Right atrium auricular region (tissue), 2 donors: ENCODE data around the gene ANKRD23. TPM values are rescaled to one million over a fixed set of nuclear protein-coding genes. Genes with fewer than 3 reads are reported as not detected.

Experiments
- DNase-seq: peaks from one replicate; pipeline ENCODE4 v3.0.0-alpha.2; 2019; ENCODE audit warnings: low spot score
- H3K27ac ChIP-seq, 2 donors: fragments of 200-600 bp; sonication (generic); 1 replicate in 1 of 2; 2 replicates in 1 of 2; pipeline ENCODE4 v1.5.1; 2016 to 2019
- H3K27me3 ChIP-seq, 2 donors: fragments of 200-600 bp; sonication (generic); one replicate each; pipeline versions ENCODE4 v1.5.1 to v1.6.0; 2017 to 2019
- H3K36me3 ChIP-seq: fragments of 200-600 bp; sonication (generic); one replicate; pipeline ENCODE4 v1.5.1; 2016
- H3K4me1 ChIP-seq, 2 donors: fragments of 200-600 bp; sonication (generic); one replicate each; pipeline versions ENCODE4 v1.5.1 to v1.6.0; 2017 to 2019
- H3K4me3 ChIP-seq, 2 donors: fragments of 200-600 bp; sonication (generic); 1 replicate in 1 of 2; 2 replicates in 1 of 2; pipeline ENCODE4 v1.5.1; 2017 to 2019; ENCODE audit warnings: mild to moderate bottlenecking in 1 of 2, moderate library complexity in 1 of 2
- H3K9me3 ChIP-seq, 2 donors: fragments of 200-600 bp; sonication (generic); one replicate each; pipeline ENCODE4 v1.5.1; 2019
- microRNA counts, 2 donors: library from miRNA; unstranded; fragments of <30 nt; microRNA quantifications; one replicate each; lab custom pipeline; 2016 to 2017
- microRNA-seq, 2 donors: library from miRNA; unstranded; fragments of <30 nt; microRNA quantifications; one replicate each; pipeline ENCODE4, GENCODE V29; 2016 to 2017; ENCODE audit warnings: borderline number of aligned reads in 2 of 2, borderline replicate concordance in 1 of 2
- total RNA-seq, 2 donors: library from RNA; depleted of rRNA; stranded (reverse); fragments of >200 nt; gene quantifications; one replicate each; pipeline ENCODE4 v1.1.0, GENCODE V29; 2016
- TF ChIP-seq, protein P1 (sequence below), 2 donors: fragments of 200-600 bp; sonication (generic); IDR thresholded peaks; one replicate each; pipeline ENCODE4 v1.5.1; 2019; ENCODE audit warnings: antibody characterized with exemption in 2 of 2

ANKRD23 gene
- total RNA-seq, 2 donors from 2014 or later = 9.3 to 23.0 TPM

DNA sequence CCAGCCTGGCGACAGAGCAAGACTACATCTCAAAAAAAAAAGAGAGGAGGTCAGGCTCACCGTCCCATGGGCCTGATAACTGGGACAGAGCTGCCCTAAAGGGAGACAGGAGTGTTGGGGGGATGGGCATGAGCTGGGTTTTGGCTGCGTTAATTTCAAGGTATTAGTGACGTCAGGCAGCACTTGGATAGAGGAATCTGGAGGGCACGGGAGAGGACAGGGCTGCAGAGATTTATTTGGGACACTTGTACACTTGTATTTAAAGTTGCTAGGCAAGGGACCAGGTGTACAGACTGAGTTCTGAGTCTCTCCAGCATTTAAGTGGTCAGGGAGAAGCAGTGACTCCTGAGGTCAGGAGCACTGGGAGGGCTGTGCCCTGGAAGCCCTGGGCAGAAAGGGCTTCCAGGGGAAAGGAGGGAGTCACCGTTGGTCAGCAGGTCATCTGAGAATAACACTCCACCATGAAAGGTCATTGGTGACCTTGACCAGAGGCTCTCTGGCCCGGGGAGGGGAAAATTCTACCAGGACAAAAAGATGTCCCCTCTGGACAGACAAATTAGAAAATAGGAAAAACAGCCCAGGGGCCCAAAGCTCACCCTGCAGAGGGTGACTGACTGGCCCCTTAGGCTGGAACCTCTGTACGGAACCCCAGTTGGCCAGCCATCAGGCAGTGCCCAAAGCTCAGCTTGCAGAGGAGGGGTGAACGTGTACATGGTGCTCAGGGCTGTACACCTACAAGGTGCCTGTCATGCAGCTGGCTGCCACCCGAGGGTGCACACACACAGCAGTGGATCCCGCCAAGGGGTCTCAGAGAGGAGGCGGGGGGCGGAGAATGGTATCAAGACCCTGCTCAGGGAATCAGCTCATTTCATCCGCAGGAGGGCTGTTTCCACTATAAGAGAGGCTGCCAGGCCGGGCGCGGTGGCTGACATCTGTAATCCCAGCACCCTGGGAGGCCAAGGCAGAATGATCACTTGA, 50.8 kb downstream of the ANKRD23 start:
- Histone ChIP-seq H3K27ac (peak overlapping the region; percentile 57 to 63), H3K4me3 (no peak overlapping the region), H3K27me3 (no peaks in the 10 kb centered on the region), H3K4me1 (peaks cover 0 to 15% of the 10 kb centered on the region in 2 donors), H3K36me3 (peaks cover 13% of the 10 kb centered on the region), H3K9me3 (no peaks in the 10 kb centered on the region)
- no peak for DNase-seq
- TF ChIP-seq, protein P1, sequence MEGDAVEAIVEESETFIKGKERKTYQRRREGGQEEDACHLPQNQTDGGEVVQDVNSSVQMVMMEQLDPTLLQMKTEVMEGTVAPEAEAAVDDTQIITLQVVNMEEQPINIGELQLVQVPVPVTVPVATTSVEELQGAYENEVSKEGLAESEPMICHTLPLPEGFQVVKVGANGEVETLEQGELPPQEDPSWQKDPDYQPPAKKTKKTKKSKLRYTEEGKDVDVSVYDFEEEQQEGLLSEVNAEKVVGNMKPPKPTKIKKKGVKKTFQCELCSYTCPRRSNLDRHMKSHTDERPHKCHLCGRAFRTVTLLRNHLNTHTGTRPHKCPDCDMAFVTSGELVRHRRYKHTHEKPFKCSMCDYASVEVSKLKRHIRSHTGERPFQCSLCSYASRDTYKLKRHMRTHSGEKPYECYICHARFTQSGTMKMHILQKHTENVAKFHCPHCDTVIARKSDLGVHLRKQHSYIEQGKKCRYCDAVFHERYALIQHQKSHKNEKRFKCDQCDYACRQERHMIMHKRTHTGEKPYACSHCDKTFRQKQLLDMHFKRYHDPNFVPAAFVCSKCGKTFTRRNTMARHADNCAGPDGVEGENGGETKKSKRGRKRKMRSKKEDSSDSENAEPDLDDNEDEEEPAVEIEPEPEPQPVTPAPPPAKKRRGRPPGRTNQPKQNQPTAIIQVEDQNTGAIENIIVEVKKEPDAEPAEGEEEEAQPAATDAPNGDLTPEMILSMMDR (IDR thresholded peaks at IDR 0.05) = no peak

GRCh38 chr2:96789245-96789617, 54.6 kb downstream of the ANKRD23 start:
- H3K4me3 ChIP-seq = peak overlapping the region; percentile 8 to 14
- TF ChIP-seq, protein P1 (IDR thresholded peaks at IDR 0.05) = no peak
- peak overlapping the region; percentile 79 to 97 for H3K27ac ChIP-seq
- no peak for DNase-seq
- H3K4me1 ChIP-seq = peaks cover 0 to 27% of the 10 kb centered on the region in 2 donors
- H3K27me3 ChIP-seq = no peaks in the 10 kb centered on the region
- no peaks in the 10 kb centered on the region for H3K9me3 ChIP-seq
- no peaks in the 10 kb centered on the region for H3K36me3 ChIP-seq

DNA sequence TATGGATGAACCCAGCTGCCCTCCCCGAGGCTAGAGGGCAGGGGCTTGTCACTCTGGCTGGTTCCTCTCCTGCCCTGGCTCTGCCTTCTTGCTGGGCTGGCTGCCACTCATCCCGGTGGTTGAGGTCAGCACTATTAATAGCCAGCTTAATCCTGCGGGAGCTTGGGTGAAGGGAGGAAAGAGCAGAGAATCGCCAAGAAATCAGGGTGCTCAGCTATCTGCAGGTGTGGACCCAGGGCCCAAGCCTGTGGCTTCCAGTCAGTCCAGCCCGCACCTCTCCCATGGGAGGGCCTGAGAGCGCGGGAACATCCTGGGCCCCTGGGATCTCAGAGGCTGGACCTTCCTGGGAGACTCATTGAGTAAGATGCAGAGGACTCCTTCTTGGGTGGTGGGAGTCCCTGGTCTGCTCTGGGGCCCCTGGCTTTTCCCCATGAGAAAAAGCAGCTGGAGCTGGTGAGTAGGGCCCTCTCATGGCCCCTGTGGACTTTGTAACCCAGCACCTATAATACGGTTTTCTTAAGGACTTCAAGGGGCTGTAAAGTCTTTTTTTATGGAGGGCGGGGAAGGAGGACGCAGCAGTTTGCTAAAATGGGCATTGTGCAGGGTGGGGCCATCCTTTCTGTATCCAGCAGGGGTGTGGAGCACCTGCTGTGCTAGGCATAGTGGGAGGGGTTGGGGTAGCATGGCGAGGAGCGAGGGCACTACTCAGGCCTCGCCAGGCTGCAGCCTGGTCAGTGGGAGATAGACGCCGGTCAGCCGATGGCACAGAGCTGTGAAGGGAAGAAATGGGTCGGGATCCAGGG, 55.2 kb downstream of the ANKRD23 start:
- H3K36me3 ChIP-seq = no peaks in the 10 kb centered on the region
- peaks cover 0 to 27% of the 10 kb centered on the region in 2 donors for H3K4me1 ChIP-seq
- no peak for DNase-seq
- TF ChIP-seq, protein P1 (IDR thresholded peaks at IDR 0.05) = no peak
- H3K9me3 ChIP-seq = no peaks in the 10 kb centered on the region
- peak overlapping the region; percentile 8 to 14 for H3K4me3 ChIP-seq
- H3K27me3 ChIP-seq = no peaks in the 10 kb centered on the region
- H3K27ac ChIP-seq = peak overlapping the region; percentile 79 to 97

MicroRNAs within 50 kb of the gene (microRNA counts, 767-probe panel; counts per million panel counts)
- 0 to 1,387 counts per million in 2 donors for microRNA hsa-miR-3127-5p (lab: Ali Mortazavi, UCI)

Small RNA genes within 50 kb of the gene (microRNA-seq; reads per million reads assigned to microRNA genes)
- 2.8 to 5.0 reads per million in 2 donors for gene MIR3127

Other genes with a start within 250 kb of the ANKRD23 start
- 10 to 100 TPM; 27.3 to 29.4 TPM for gene KANSL3, start 205.7 kb downstream of the ANKRD23 start, total RNA-seq
- not detected for gene FER1L5, start 201.3 kb downstream of the ANKRD23 start, total RNA-seq
- gene LMAN2L, start 104.0 kb downstream of the ANKRD23 start, total RNA-seq = 10 to 100 TPM; 13.6 to 15.6 TPM
- gene CNNM4, start 83.1 kb downstream of the ANKRD23 start, total RNA-seq = 10 to 100 TPM; 22.1 to 22.2 TPM
- 1 to 10 TPM; 4.2 to 7.9 TPM for gene CNNM3, start 27.8 kb downstream of the ANKRD23 start, total RNA-seq
- gene ANKRD39, start 14.0 kb upstream of the ANKRD23 start, total RNA-seq = 10 to 100 TPM in 1 of 2 donors, 1 to 10 TPM in 1; 8.7 to 12.2 TPM
- gene SEMA4C, start 26.1 kb upstream of the ANKRD23 start, total RNA-seq = 10 to 100 TPM; 12.0 to 23.3 TPM
- not detected for gene FAM178B, start 142.6 kb upstream of the ANKRD23 start, total RNA-seq